WTC11 (cell line): ENCODE measurements around the gene CCR2.

Experiments
- CBFB ChIP-seq: sonication (generic); formaldehyde crosslinking; IDR thresholded peaks from 2 replicates; pipeline ENCODE4 v1.8.1; 2022; ENCODE audit warnings: mild to moderate bottlenecking, low read depth, missing genetic modification reagents
- CTCF ChIP-seq: fragments of 200-600 bp; IDR thresholded peaks from 2 replicates; pipeline ENCODE4 v1.8.0; 2022; ENCODE audit warnings: antibody characterized with exemption
- JUN ChIP-seq: sonication (generic); formaldehyde crosslinking; IDR thresholded peaks from 2 replicates; pipeline ENCODE4 v1.8.0; 2023; ENCODE audit warnings: mild to moderate bottlenecking, missing genetic modification reagents
- RELA ChIP-seq: sonication (generic); formaldehyde crosslinking; IDR thresholded peaks from 2 replicates; pipeline ENCODE4 v1.8.1; 2022; ENCODE audit warnings: missing genetic modification reagents, mild to moderate bottlenecking, borderline replicate concordance
- SP1 ChIP-seq: sonication (generic); formaldehyde crosslinking; conservative IDR thresholded peaks from 2 replicates; pipeline ENCODE4 v1.8.1; 2022; ENCODE audit warnings: missing genetic modification reagents
- USF1 ChIP-seq: sonication (generic); formaldehyde crosslinking; IDR thresholded peaks from 2 replicates; pipeline ENCODE4 v1.8.0; 2022; ENCODE audit warnings: mild to moderate bottlenecking, missing genetic modification reagents
- ZBTB43 ChIP-seq: sonication (generic); formaldehyde crosslinking; IDR thresholded peaks from 2 replicates; pipeline ENCODE4 v1.8.1; 2023; ENCODE audit warnings: mild to moderate bottlenecking, missing genetic modification reagents
- ZNF232 ChIP-seq: sonication (generic); formaldehyde crosslinking; IDR thresholded peaks from 2 replicates; pipeline ENCODE4 v1.8.0; 2022; ENCODE audit warnings: mild to moderate bottlenecking, missing genetic modification reagents
- ZNF512 ChIP-seq: sonication (generic); formaldehyde crosslinking; IDR thresholded peaks from 2 replicates; pipeline ENCODE4 v1.8.1; 2022; ENCODE audit warnings: missing genetic modification reagents, borderline replicate concordance

GRCh38 chr3:46395210-46395661 is 41.3 kb downstream of the CCR2 start:
- TF ChIP-seq CTCF (no peak), ZBTB43 (CRISPR knock-in tag) (no peak), ZNF232 (no peak), CBFB (no peak), ZNF512 (CRISPR knock-in tag) (no peak), JUN (CRISPR knock-in tag) (no peak), USF1 (CRISPR knock-in tag) (no peak), SP1 (CRISPR knock-in tag) (no peak), RELA (CRISPR knock-in tag) (no peak)
